IMR-90 (cell line): ENCODE results near the gene MFSD6L. TPM values are rescaled to one million over a fixed set of nuclear protein-coding genes. Genes with fewer than 3 reads are reported as not detected.

ENCODE experiments used
- ATAC-seq: fragments of 200-7000 bp; cut with Tn5 transposase; 2 replicates; pipeline ENCODE4 v1.9.1; 2020; ENCODE audit warnings: low read depth, mild to moderate bottlenecking, moderate library complexity
- BruUV-seq: library from RNA; stranded (reverse); fragments of 400-500 nt; replicated peaks from 2 replicates; lab custom pipeline; 2021; lab: Mats Ljungman, UMichigan
- CTCF ChIA-PET: fragments of 300-600 bp; formaldehyde crosslinking; extraction: SDS; loops from one replicate; lab custom pipeline; 2021; ENCODE audit warnings: antibody characterized with exemption; lab: Yijun Ruan, JAX
- POLR2A ChIA-PET: fragments of 300-600 bp; sonication (Branson Sonifier 250); formaldehyde crosslinking; loops from one replicate; lab custom pipeline; 2022; ENCODE audit warnings: antibody characterized with exemption; ENCODE audit not compliant: unreplicated experiment; lab: Charles Lee
- DNase-seq: peaks from one replicate; pipeline ENCODE4 v3.0.0; 2013
- H2AFZ ChIP-seq: replicated peaks from 2 replicates; pipeline ENCODE3; 2013; ENCODE audit warnings: low read length, mild to moderate bottlenecking; ENCODE audit not compliant: poor library complexity
- H2AK5ac ChIP-seq: 2 replicates; pipeline ENCODE4 v1.6.1; 2013; ENCODE audit warnings: low read depth, low read length, inconsistent platforms
- H2AK9ac ChIP-seq: replicated peaks from 2 replicates; pipeline ENCODE3; 2013; ENCODE audit warnings: mild to moderate bottlenecking, low read depth, low read length, moderate library complexity; ENCODE audit not compliant: poor library complexity
- H2BK120ac ChIP-seq: 2 replicates; pipeline ENCODE4 v1.6.1; 2013; ENCODE audit warnings: low read depth, low read length, inconsistent platforms
- H2BK15ac ChIP-seq: 3 replicates; pipeline ENCODE4 v1.6.1; 2013; ENCODE audit warnings: low read depth, low read length, inconsistent platforms
- H2BK20ac ChIP-seq: 2 replicates; pipeline ENCODE4 v1.6.1; 2013; ENCODE audit warnings: low read depth, mild to moderate bottlenecking, inconsistent platforms, low read length, moderate library complexity
- H2BK5ac ChIP-seq: 2 replicates; pipeline ENCODE4 v1.6.1; 2013; ENCODE audit warnings: mild to moderate bottlenecking, low read depth, low read length, inconsistent platforms; ENCODE audit not compliant: poor library complexity, severe bottlenecking
- H3K14ac ChIP-seq: replicated peaks from 2 replicates; pipeline ENCODE4 v1.6.1; 2013; ENCODE audit warnings: low read depth, low read length, inconsistent platforms
- H3K18ac ChIP-seq: 2 replicates; pipeline ENCODE4 v1.6.1; 2013; ENCODE audit warnings: low read depth, low read length, control low read depth
- H3K23ac ChIP-seq: 2 replicates; pipeline ENCODE4 v1.6.1; 2013; ENCODE audit warnings: low read depth, low read length, inconsistent platforms
- H3K27ac ChIP-seq: 2 replicates; pipeline ENCODE4 v1.5.1; 2013; ENCODE audit warnings: mild to moderate bottlenecking, control low read depth, low read length; ENCODE audit not compliant: insufficient read depth
- H3K27me3 ChIP-seq: 2 replicates; pipeline ENCODE4 v1.6.1; 2013; ENCODE audit warnings: low read length; ENCODE audit not compliant: control insufficient read depth, insufficient read depth
- H3K36me3 ChIP-seq: 2 replicates; pipeline ENCODE4 v1.6.1; 2013; ENCODE audit warnings: low read length, mixed read lengths; ENCODE audit not compliant: control insufficient read depth, insufficient read depth
- H3K4ac ChIP-seq: 2 replicates; pipeline ENCODE4 v1.6.1; 2013; ENCODE audit warnings: low read depth, low read length, inconsistent platforms
- H3K4me1 ChIP-seq: 2 replicates; pipeline ENCODE4 v1.6.1; 2013; ENCODE audit warnings: low read length, mixed read lengths; ENCODE audit not compliant: control insufficient read depth, insufficient read depth
- H3K4me2 ChIP-seq: 2 replicates; pipeline ENCODE4 v1.6.1; 2013; ENCODE audit warnings: low read depth, mild to moderate bottlenecking, control low read depth, low read length, moderate library complexity
- H3K4me3 ChIP-seq: 2 replicates; pipeline ENCODE4 v1.5.1; 2013; ENCODE audit warnings: low read depth, mild to moderate bottlenecking, control low read depth, low read length, moderate library complexity; ENCODE audit not compliant: insufficient read depth
- H3K56ac ChIP-seq: 2 replicates; pipeline ENCODE4 v1.6.1; 2013; ENCODE audit warnings: low read length, inconsistent platforms; ENCODE audit not compliant: insufficient read depth; ENCODE audit errors: extremely low read depth
- H3K79me1 ChIP-seq, 2 experiments: 2 replicates each; pipeline ENCODE4 v1.6.1; 2013; ENCODE audit warnings: low read length in 2 of 2, inconsistent platforms in 1 of 2, low read depth in 1 of 2
- H3K9ac ChIP-seq: 2 replicates; pipeline ENCODE4 v1.6.1; 2013; ENCODE audit warnings: low read depth, low read length, control low read depth
- H3K9me1 ChIP-seq: 2 replicates; pipeline ENCODE4 v1.6.1; 2013; ENCODE audit warnings: low read length, inconsistent platforms; ENCODE audit not compliant: insufficient read depth
- H3K9me3 ChIP-seq: 2 replicates; pipeline ENCODE4 v1.6.1; 2013; ENCODE audit warnings: low read length; ENCODE audit not compliant: control insufficient read depth, insufficient read depth
- H4K20me1 ChIP-seq: 2 replicates; pipeline ENCODE4 v1.6.1; 2013; ENCODE audit warnings: low read length, inconsistent platforms; ENCODE audit not compliant: insufficient read depth
- H4K5ac ChIP-seq: 2 replicates; pipeline ENCODE4 v1.6.1; 2013; ENCODE audit warnings: mild to moderate bottlenecking, low read depth, low read length, control low read depth
- H4K8ac ChIP-seq, 2 experiments: 2 replicates each; pipeline ENCODE4 v1.6.1; 2013; ENCODE audit warnings: low read depth in 2 of 2, low read length in 2 of 2, control low read depth in 1 of 2, inconsistent platforms in 1 of 2
- H4K91ac ChIP-seq: 2 replicates; pipeline ENCODE4 v1.6.1; 2013; ENCODE audit warnings: low read depth, low read length, inconsistent platforms; ENCODE audit not compliant: insufficient read depth
- BHLHE40 ChIP-seq: fragments of 150-350 bp; IDR thresholded peaks from 2 replicates; pipeline ENCODE4 v1.6.1; 2016; ENCODE audit warnings: mild to moderate bottlenecking, low read depth, low read length
- CEBPB ChIP-seq: IDR thresholded peaks from 2 replicates; pipeline ENCODE4 v1.6.1; 2012; ENCODE audit warnings: low read depth, low read length, improper control_type of control experiment
- MAFK ChIP-seq: IDR thresholded peaks from 2 replicates; pipeline ENCODE4 v1.6.1; 2012; ENCODE audit warnings: low read depth, low read length, improper control_type of control experiment
- MXI1 ChIP-seq: IDR thresholded peaks from 2 replicates; pipeline ENCODE4 v1.6.1; 2012; ENCODE audit warnings: low read depth, mild to moderate bottlenecking, low read length, moderate library complexity, borderline replicate concordance
- NFE2L2 ChIP-seq: fragments of 150-350 bp; IDR thresholded peaks from 2 replicates; pipeline ENCODE4 v1.6.1; 2016; ENCODE audit warnings: low read depth, mild to moderate bottlenecking, low read length
- POLR2A ChIP-seq: IDR thresholded peaks from 2 replicates; pipeline ENCODE4 v1.6.1; 2012; ENCODE audit warnings: mild to moderate bottlenecking, low read depth, low read length
- RAD21 ChIP-seq: IDR thresholded peaks from 2 replicates; pipeline ENCODE4 v1.6.1; 2012; ENCODE audit warnings: low read length, improper control_type of control experiment
- RCOR1 ChIP-seq: IDR thresholded peaks from 2 replicates; pipeline ENCODE4 v1.6.1; 2012; ENCODE audit warnings: mild to moderate bottlenecking, low read length, improper control_type of control experiment; ENCODE audit not compliant: insufficient replicate concordance
- RFX5 ChIP-seq: IDR thresholded peaks from 2 replicates; pipeline ENCODE4 v1.8.0; 2012; ENCODE audit warnings: low read depth, mild to moderate bottlenecking, low read length, moderate library complexity
- SMC3 ChIP-seq: fragments of 150-350 bp; IDR thresholded peaks from 2 replicates; pipeline ENCODE4 v1.6.1; 2016; ENCODE audit warnings: low read depth, mild to moderate bottlenecking, antibody characterized with exemption, low read length, moderate library complexity
- WGBS, 2 experiments: methylation state at CpG; one replicate each; pipeline versions ENCODE4 v1.1.5 to v1.1.7; 2013; ENCODE audit warnings: missing lambda C conversion rate in 2 of 2; ENCODE audit not compliant: insufficient read length in 1 of 2; ENCODE audit errors: extremely low coverage in 2 of 2; 5-methylcytosine and 5-hydroxymethylcytosine counted together
- dilution Hi-C: fragments of 300-500 bp; cut with HindIII; formaldehyde crosslinking; loops from one replicate; pipeline ENCODE4 v1.14.3; 2018; ENCODE audit warnings: low sequenced_read_pairs; ENCODE audit not compliant: unreplicated experiment
- in situ Hi-C: fragments of 300-500 bp; cut with MboI; formaldehyde crosslinking; loops from 3 replicates; pipeline ENCODE4 v1.14.3; 2019; ENCODE audit warnings: low sequenced_read_pairs, inconsistent platforms, mixed read lengths
- intact Hi-C: fragments of 100-400 bp; cut with micrococcal nuclease; formaldehyde crosslinking; loops from 2 replicates; pipeline ENCODE4 v1.10.0; 2022
- polyA plus RNA-seq, 3 experiments: library from polyadenylated mRNA; depleted of rRNA; stranded (reverse); fragments of >200 nt; gene quantifications; 2 replicates each; pipeline ENCODE4 v1.2.3, GENCODE V29; 2012; ENCODE audit warnings: low replicate concordance in 1 of 3
- total RNA-seq: library from RNA; depleted of rRNA; stranded (reverse); fragments of >200 nt; gene quantifications from 2 replicates; pipeline ENCODE4 v1.2.3, GENCODE V29; 2012
- TF ChIP-seq, protein P1 (sequence below): fragments of 150-350 bp; IDR thresholded peaks from 2 replicates; pipeline ENCODE4 v1.6.1; 2017; ENCODE audit warnings: mild to moderate bottlenecking, antibody characterized with exemption, low read length, low read depth
- TF ChIP-seq, protein P2 (sequence below): conservative IDR thresholded peaks from 2 replicates; pipeline ENCODE4 v1.5.1; 2012; ENCODE audit warnings: mild to moderate bottlenecking, low read depth, low read length, improper control_type of control experiment

MFSD6L gene
- total and polyA plus RNA-seq, 2 of the 4 experiments (the other 2 are of a cell fraction) = not detected

DNA sequence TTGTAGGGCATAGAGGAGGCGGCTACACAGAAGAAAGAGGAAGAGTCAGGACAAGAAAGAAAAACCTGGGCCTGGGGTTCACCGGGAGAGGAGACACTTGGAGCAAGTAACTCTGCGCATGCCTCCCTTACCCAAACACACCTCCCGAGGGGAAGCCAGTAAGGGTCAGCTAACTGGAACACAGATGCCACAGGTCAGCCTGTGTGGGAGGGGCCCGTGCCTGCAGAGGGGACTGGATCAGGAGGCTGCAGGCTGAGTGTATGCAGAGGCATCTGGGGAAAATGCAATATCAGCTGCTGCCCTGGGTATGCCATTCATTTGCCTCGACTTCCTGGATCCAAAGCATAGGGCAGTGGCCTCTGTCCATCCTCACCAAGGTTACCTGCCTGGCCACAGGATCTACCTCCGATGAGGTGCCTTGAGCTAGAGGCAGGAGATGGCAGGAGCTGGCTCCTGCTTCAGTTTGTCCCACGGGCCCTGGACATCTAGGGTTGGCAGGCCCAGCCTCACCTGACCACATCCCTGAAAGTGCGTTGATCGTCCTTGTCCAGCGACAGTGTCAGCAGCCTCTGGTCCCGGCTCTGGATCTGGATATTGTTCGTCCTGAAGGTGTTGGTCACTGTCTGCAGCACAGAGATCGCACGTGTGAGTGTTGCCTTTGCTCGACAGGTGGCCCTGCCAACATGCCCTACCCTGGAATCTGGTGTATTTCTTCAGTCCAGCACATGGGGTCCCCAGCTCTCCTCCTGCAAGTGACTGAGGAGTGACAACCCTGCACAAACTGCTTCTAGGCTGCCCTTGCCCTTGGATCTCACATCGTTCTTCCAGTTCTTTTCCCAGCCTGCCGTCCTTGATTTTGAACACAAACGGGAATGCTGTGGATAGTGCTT is 4.6 kb upstream of the MFSD6L start:
- Histone ChIP-seq H3K36me3 (no peaks in the 10 kb centered on the region), H2BK20ac (no peak overlapping the region), H4K5ac (no peak overlapping the region), H4K20me1 (no peaks in the 10 kb centered on the region), H3K56ac (no peak overlapping the region), H3K4me2 (no peak overlapping the region), H2BK5ac (no peak overlapping the region), H3K23ac (no peak overlapping the region), H3K79me1 (no peaks in the 10 kb centered on the region), H3K27me3 (peaks cover 6% of the 10 kb centered on the region; the same call in 1 of the 2 replicates), H4K8ac (no peak overlapping the region), H2AK5ac (no peak overlapping the region), H2AK9ac (no peak overlapping the region), H3K9ac (no peak overlapping the region), H3K18ac (no peak overlapping the region), H3K4ac (no peak overlapping the region), H2BK120ac (no peak overlapping the region), H4K91ac (no peak overlapping the region), H3K9me3 (no peaks in the 10 kb centered on the region), H2BK15ac (no peak overlapping the region), H3K4me1 (no peaks in the 10 kb centered on the region), H3K9me1 (no peaks in the 10 kb centered on the region), H3K14ac (no peak overlapping the region), H3K4me3 (no peak overlapping the region), H2AFZ (peak overlapping the region; percentile 43), H3K27ac (no peak overlapping the region)
- BruUV-seq = no TSS peak
- POLR2A ChIA-PET = no interaction called here
- 38% methylated on average over 7 of the region's 19 CpGs; no CpG with 5 or more reads in 1 of the 2 experiments for WGBS, 2 experiments
- ATAC-seq (no peak), DNase-seq (no peak)
- dilution Hi-C loops = no loop called here
- intact Hi-C loops = no loop called here
- in situ Hi-C loops = no loop called here
- TF ChIP-seq BHLHE40 = no peak
- TF ChIP-seq RFX5 = no peak
- TF ChIP-seq, protein P1, sequence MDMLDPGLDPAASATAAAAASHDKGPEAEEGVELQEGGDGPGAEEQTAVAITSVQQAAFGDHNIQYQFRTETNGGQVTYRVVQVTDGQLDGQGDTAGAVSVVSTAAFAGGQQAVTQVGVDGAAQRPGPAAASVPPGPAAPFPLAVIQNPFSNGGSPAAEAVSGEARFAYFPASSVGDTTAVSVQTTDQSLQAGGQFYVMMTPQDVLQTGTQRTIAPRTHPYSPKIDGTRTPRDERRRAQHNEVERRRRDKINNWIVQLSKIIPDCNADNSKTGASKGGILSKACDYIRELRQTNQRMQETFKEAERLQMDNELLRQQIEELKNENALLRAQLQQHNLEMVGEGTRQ = no peak
- TF ChIP-seq, protein P2, sequence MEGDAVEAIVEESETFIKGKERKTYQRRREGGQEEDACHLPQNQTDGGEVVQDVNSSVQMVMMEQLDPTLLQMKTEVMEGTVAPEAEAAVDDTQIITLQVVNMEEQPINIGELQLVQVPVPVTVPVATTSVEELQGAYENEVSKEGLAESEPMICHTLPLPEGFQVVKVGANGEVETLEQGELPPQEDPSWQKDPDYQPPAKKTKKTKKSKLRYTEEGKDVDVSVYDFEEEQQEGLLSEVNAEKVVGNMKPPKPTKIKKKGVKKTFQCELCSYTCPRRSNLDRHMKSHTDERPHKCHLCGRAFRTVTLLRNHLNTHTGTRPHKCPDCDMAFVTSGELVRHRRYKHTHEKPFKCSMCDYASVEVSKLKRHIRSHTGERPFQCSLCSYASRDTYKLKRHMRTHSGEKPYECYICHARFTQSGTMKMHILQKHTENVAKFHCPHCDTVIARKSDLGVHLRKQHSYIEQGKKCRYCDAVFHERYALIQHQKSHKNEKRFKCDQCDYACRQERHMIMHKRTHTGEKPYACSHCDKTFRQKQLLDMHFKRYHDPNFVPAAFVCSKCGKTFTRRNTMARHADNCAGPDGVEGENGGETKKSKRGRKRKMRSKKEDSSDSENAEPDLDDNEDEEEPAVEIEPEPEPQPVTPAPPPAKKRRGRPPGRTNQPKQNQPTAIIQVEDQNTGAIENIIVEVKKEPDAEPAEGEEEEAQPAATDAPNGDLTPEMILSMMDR = no peak
- TF ChIP-seq SMC3 = no peak
- no peak for TF ChIP-seq RAD21
- no peak for TF ChIP-seq POLR2A
- no peak for TF ChIP-seq CEBPB
- TF ChIP-seq NFE2L2 = no peak
- TF ChIP-seq MAFK = no peak
- TF ChIP-seq RCOR1 = no peak
- TF ChIP-seq MXI1 = no peak
- CTCF ChIA-PET = interaction anchor here (0.5 kb wide), 1 partner anchor 14 kb away, joined by 3 read pairs; no protein-coding TSS in a partner anchor
